Gastrocnemius medialis (tissue), 4 donors: ENCODE results near the gene C20orf96.

Experiments used
- CTCF ChIP-seq, 5 experiments: fragments of 450-650 bp in 3 of 5; fragments of 200-600 bp in 2 of 5; sonication (generic) in 2 of 5; IDR thresholded peaks in 4 of 5; conservative IDR thresholded peaks in 1 of 5; 1 replicate in 4 of 5; 2 replicates in 1 of 5; pipeline ENCODE4 v1.5.1; 2016 to 2019; ENCODE audit warnings: antibody characterized with exemption in 5 of 5, mild to moderate bottlenecking in 3 of 5, moderate library complexity in 3 of 5
- POLR2A ChIP-seq, 2 donors: fragments of 450-650 bp; IDR thresholded peaks; one replicate each; pipeline ENCODE4 v1.6.1; 2017; ENCODE audit warnings: antibody characterized with exemption in 2 of 2, mild to moderate bottlenecking in 2 of 2, moderate library complexity in 2 of 2

DNA sequence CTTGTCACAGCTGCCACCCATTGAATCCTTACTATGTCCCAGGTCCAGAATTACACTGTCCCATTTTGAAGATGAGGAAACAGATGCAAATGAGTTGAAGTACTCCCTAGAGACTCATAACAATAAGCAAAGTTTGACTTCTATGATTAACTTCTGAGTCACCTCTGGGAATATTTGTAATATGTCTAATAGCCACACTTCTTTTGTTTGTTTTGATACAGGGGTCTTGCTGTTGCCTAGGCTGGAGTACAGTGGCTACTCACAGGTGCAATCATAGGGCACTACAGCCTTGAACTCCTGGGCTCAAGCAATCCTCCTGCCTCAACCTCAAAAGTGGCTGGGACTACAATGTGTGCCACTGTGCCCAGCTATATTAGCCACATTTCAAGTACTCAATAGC, 23.4 kb upstream of the C20orf96 start:
- TF ChIP-seq POLR2A (IDR thresholded peaks at IDR 0.05) (no peak), CTCF (IDR thresholded peaks at IDR 0.05 in 4 of 5, conservative IDR thresholded peaks at IDR 0.05 in 1 of 5) (no peak)
